HCT116 (cell line): Measurements from ENCODE around the gene OASL. TPM values are rescaled to one million over a fixed set of nuclear protein-coding genes. Genes with fewer than 3 reads are reported as not detected.

ENCODE experiments used
- ATAC-seq: fragments of 200-7000 bp; cut with Tn5 transposase; 2 replicates; pipeline ENCODE4 v1.9.1; 2020; ENCODE audit warnings: mild to moderate bottlenecking, moderate library complexity
- BruUV-seq: library from RNA; stranded (reverse); fragments of 400-500 nt; replicated peaks from 2 replicates; lab custom pipeline; 2021; lab: Mats Ljungman, UMichigan
- CTCF ChIA-PET: fragments of 300-600 bp; sonication (Branson Sonifier 250); formaldehyde crosslinking; loops from one replicate; lab custom pipeline; 2021; ENCODE audit warnings: antibody characterized with exemption; lab: Charles Lee
- POLR2A ChIA-PET: fragments of 300-600, 350-600 bp; sonication (Branson Sonifier 250); formaldehyde crosslinking; loops from one replicate; lab custom pipeline; 2021; ENCODE audit warnings: antibody characterized with exemption; lab: Charles Lee
- RAD21 ChIA-PET, 2 experiments: fragments of 300-600 bp; sonication (Branson Sonifier 250); formaldehyde crosslinking; loops; one replicate each; lab custom pipeline; 2023; ENCODE audit warnings: low total read pairs in 2 of 2; ENCODE audit not compliant: uncharacterized antibody in 2 of 2, unreplicated experiment in 2 of 2, low non-redundant PET in 1 of 2; lab: Charles Lee
- DNase-seq: peaks from one replicate; pipeline ENCODE4 v3.0.0-alpha.2; 2010; ENCODE audit warnings: low read depth, low spot score
- H2AFZ ChIP-seq: fragments of 200-600 bp; shearing (Covaris generic), sonication (generic); 2 replicates; pipeline ENCODE4 v1.6.1; 2017; ENCODE audit warnings: low read depth, mixed run types, mixed read lengths, antibody characterized with exemption, low read length; ENCODE audit not compliant: poor library complexity, severe bottlenecking
- H3K27ac ChIP-seq: 2 replicates; pipeline ENCODE4 v1.5.1; 2012; ENCODE audit warnings: low read depth, low read length
- H3K27me3 ChIP-seq: fragments of 200-600 bp; sonication (generic); 2 replicates; pipeline ENCODE4 v1.6.1; 2016; ENCODE audit warnings: mixed run types, low read length, mixed read lengths; ENCODE audit not compliant: insufficient read depth
- H3K36me3 ChIP-seq, 2 experiments: fragments of 200-500 bp in 1 of 2; fragments of 200-600 bp in 1 of 2; sonication (Bioruptor generic) in 1 of 2; sonication (generic) in 1 of 2; 2 replicates each; pipeline versions ENCODE4 v1.5.1 to v1.6.1; 2014 to 2016; ENCODE audit warnings: low read length in 2 of 2, inconsistent platforms in 1 of 2, mixed read lengths in 1 of 2, mixed run types in 1 of 2; ENCODE audit not compliant: insufficient read depth in 2 of 2, control insufficient read depth in 1 of 2
- H3K4me1 ChIP-seq, 2 experiments: fragments of 200-600 bp in 1 of 2; sonication (generic) in 1 of 2; 2 replicates each; pipeline versions ENCODE4 v1.5.1 to v1.6.1; 2012 to 2017; ENCODE audit warnings: low read length in 2 of 2, inconsistent platforms in 1 of 2, mild to moderate bottlenecking in 1 of 2, mixed read lengths in 1 of 2, mixed run types in 1 of 2, moderate library complexity in 1 of 2; ENCODE audit not compliant: insufficient read depth in 2 of 2, control insufficient read depth in 1 of 2
- H3K4me2 ChIP-seq: fragments of 200-600 bp; sonication (generic); 2 replicates; pipeline ENCODE4 v1.6.1; 2017; ENCODE audit warnings: mixed run types, low read length, mixed read lengths
- H3K4me3 ChIP-seq, 2 experiments: fragments of 200-600 bp in 1 of 2; sonication (generic) in 1 of 2; replicated peaks in 1 of 2; 2 replicates each; pipeline ENCODE4 v1.5.1; 2011 to 2016; ENCODE audit warnings: low read length in 2 of 2, control low read depth in 1 of 2, low read depth in 1 of 2, mild to moderate bottlenecking in 1 of 2, mixed read lengths in 1 of 2, mixed run types in 1 of 2
- H3K79me2 ChIP-seq: fragments of 200-600 bp; sonication (generic); 2 replicates; pipeline ENCODE4 v1.6.1; 2017; ENCODE audit warnings: mild to moderate bottlenecking, mixed run types, low read length, moderate library complexity, mixed read lengths; ENCODE audit not compliant: insufficient read depth
- H3K9ac ChIP-seq: fragments of 200-600 bp; sonication (generic); 2 replicates; pipeline ENCODE4 v1.6.1; 2016; ENCODE audit warnings: low read length, mixed read lengths
- H3K9me2 ChIP-seq: fragments of 200-600 bp; sonication (generic), shearing (Covaris generic); 2 replicates; pipeline ENCODE4 v1.6.1; 2017; ENCODE audit warnings: mixed run types, mild to moderate bottlenecking, moderate library complexity; ENCODE audit not compliant: insufficient read depth
- H3K9me3 ChIP-seq, 2 experiments: fragments of 200-500 bp in 1 of 2; fragments of 200-600 bp in 1 of 2; sonication (Bioruptor generic) in 1 of 2; sonication (generic) in 1 of 2; 2 replicates each; pipeline ENCODE4 v1.6.1; 2014 to 2017; ENCODE audit warnings: low read length in 2 of 2, mixed read lengths in 2 of 2, inconsistent platforms in 1 of 2, low read depth in 1 of 2, mild to moderate bottlenecking in 1 of 2, mixed run types in 1 of 2, moderate library complexity in 1 of 2; ENCODE audit not compliant: control insufficient read depth in 1 of 2, insufficient read depth in 1 of 2
- H4K20me1 ChIP-seq: fragments of 200-600 bp; sonication (generic), shearing (Covaris generic); 2 replicates; pipeline ENCODE4 v1.6.1; 2017; ENCODE audit warnings: mixed run types, mild to moderate bottlenecking, moderate library complexity; ENCODE audit not compliant: insufficient read depth
- CTCF ChIP-seq, 3 experiments: fragments of 200-600 bp in 1 of 3; sonication (generic) in 1 of 3; IDR thresholded peaks in 2 of 3; conservative IDR thresholded peaks in 1 of 3; 2 replicates each; pipeline ENCODE4 v1.5.1; 2012 to 2017; ENCODE audit warnings: low read depth in 2 of 3, low read length in 2 of 3, antibody characterized with exemption in 1 of 3, borderline replicate concordance in 1 of 3, control low read depth in 1 of 3, mild to moderate bottlenecking in 1 of 3, mixed read lengths in 1 of 3, mixed run types in 1 of 3, moderate library complexity in 1 of 3; ENCODE audit not compliant: insufficient read depth in 1 of 3
- RAD21 ChIP-seq: IDR thresholded peaks from 2 replicates; pipeline ENCODE4 v1.6.1; 2012; ENCODE audit warnings: low read depth, mild to moderate bottlenecking
- ZFX ChIP-seq: fragments of 450-650 bp; IDR thresholded peaks from 2 replicates; pipeline ENCODE4 v1.6.1; 2017
- intact Hi-C: fragments of 100-400 bp; cut with micrococcal nuclease; formaldehyde crosslinking; loops from 2 replicates; pipeline ENCODE4 v1.10.0; 2022
- total RNA-seq: library from RNA; stranded (reverse); gene quantifications from one replicate; pipeline ENCODE4 v1.2.1, GENCODE V29; 2021; ENCODE audit not compliant: unreplicated experiment
- TF ChIP-seq, protein P1 (sequence below): IDR thresholded peaks from 2 replicates; pipeline ENCODE4 v1.6.1; 2011; ENCODE audit warnings: mild to moderate bottlenecking, low read length, moderate library complexity; ENCODE audit not compliant: insufficient replicate concordance; ENCODE audit errors: extremely low read depth

Gene OASL
- total RNA-seq, 1 experiment from 2014 or later: 4.1 TPM

DNA sequence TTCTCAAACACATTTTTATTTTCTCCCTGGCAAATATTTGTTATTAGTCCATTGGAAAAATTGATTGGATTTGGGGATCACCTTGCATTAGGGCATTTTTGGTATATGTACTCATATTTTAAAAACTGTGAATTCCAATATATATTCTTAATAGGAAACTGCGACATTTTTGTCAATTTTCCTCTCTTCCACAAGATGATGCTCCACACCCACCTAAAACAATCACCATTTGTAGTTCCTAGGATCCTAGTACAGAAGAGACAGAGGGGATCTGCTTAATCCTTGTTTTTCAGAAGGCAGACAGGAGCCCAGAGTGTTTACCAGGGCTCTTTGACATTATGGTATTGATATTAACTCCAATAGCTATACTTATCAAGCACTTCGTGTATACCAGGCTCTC, 22.8 kb upstream of the OASL start:
- H3K4me2 ChIP-seq: no peak overlapping the region
- intact Hi-C loops: loop anchor here (5.0 kb wide), 4 partner anchors 35 to 380 kb away; partner anchors contain the start of gene CAMKK2
- no peak for TF ChIP-seq ZFX
- peak; percentile 77 for TF ChIP-seq RAD21
- TF ChIP-seq CTCF (IDR thresholded peaks at IDR 0.05 in 2 of 3, conservative IDR thresholded peaks at IDR 0.05 in 1 of 3; ENCODE audit: borderline replicate concordance in 1 of 3, insufficient read depth in 1 of 3, low read depth in 2 of 3, low read length in 2 of 3): peak; percentile 28 to 72 (median 45); a peak in 5 of 6 replicates
- TF ChIP-seq, protein P1, sequence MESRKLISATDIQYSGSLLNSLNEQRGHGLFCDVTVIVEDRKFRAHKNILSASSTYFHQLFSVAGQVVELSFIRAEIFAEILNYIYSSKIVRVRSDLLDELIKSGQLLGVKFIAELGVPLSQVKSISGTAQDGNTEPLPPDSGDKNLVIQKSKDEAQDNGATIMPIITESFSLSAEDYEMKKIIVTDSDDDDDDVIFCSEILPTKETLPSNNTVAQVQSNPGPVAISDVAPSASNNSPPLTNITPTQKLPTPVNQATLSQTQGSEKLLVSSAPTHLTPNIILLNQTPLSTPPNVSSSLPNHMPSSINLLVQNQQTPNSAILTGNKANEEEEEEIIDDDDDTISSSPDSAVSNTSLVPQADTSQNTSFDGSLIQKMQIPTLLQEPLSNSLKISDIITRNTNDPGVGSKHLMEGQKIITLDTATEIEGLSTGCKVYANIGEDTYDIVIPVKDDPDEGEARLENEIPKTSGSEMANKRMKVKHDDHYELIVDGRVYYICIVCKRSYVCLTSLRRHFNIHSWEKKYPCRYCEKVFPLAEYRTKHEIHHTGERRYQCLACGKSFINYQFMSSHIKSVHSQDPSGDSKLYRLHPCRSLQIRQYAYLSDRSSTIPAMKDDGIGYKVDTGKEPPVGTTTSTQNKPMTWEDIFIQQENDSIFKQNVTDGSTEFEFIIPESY: no peak
- peak overlapping the region; percentile 98 for H2AFZ ChIP-seq
- ChIA-PET POLR2A (no interaction called here), CTCF (interaction anchor here (1.2 to 2.4 kb wide), 9 partner anchors 13 to 415 kb away, joined by 3 to 16 read pairs (median 4); no protein-coding TSS in a partner anchor), RAD21 (no interaction called here)
- DNase-seq (peak; percentile 10), ATAC-seq (no peak)
- no peaks in the 10 kb centered on the region for H3K9me2 ChIP-seq
- H3K27me3 ChIP-seq: no peaks in the 10 kb centered on the region
- no peak overlapping the region for H3K4me3 ChIP-seq
- H3K36me3 ChIP-seq: no peaks in the 10 kb centered on the region
- no peak overlapping the region for H3K9ac ChIP-seq
- no peaks in the 10 kb centered on the region for H3K79me2 ChIP-seq
- H4K20me1 ChIP-seq: no peaks in the 10 kb centered on the region
- H3K9me3 ChIP-seq: no peaks in the 10 kb centered on the region
- no TSS peak for BruUV-seq
- no peak overlapping the region for H3K27ac ChIP-seq
- H3K4me1 ChIP-seq: peaks cover 5 to 14% of the 10 kb centered on the region in 2 experiments; a peak in 3 of 4 replicates
